B cell (primary cell): ENCODE results near the gene USP50. TPM values are rescaled to one million over a fixed set of nuclear protein-coding genes. Genes with fewer than 3 reads are reported as not detected.

ENCODE experiments used
- ATAC-seq: fragments of 200-7000 bp; cut with Tn5 transposase; one replicate; pipeline ENCODE4 v1.10.0; 2021; ENCODE audit warnings: low read depth, mild to moderate bottlenecking, moderate number of reproducible peaks, moderate library complexity
- CTCF ChIA-PET: fragments of 350-600 bp; sonication (Branson Sonifier 250); formaldehyde crosslinking; loops from one replicate; lab custom pipeline; 2021; ENCODE audit warnings: antibody characterized with exemption, inconsistent platforms; lab: Charles Lee
- POLR2A ChIA-PET: fragments of 350-600 bp; sonication (Branson Sonifier 250); formaldehyde crosslinking; loops from one replicate; lab custom pipeline; 2021; ENCODE audit warnings: antibody characterized with exemption; lab: Charles Lee
- DNase-seq: peaks from one replicate; pipeline ENCODE4 v3.0.0; 2013
- H2AFZ ChIP-seq: 2 replicates; pipeline ENCODE4 v1.6.1; 2012; ENCODE audit warnings: mild to moderate bottlenecking, low read depth, low read length; ENCODE audit not compliant: insufficient read depth, poor library complexity, severe bottlenecking
- H3K27ac ChIP-seq, 2 donors: 1 replicate in 1 of 2; 2 replicates in 1 of 2; pipeline ENCODE4 v1.5.1; 2012 to 2013; ENCODE audit warnings: low read length in 2 of 2, mild to moderate bottlenecking in 2 of 2, moderate library complexity in 1 of 2
- H3K27me3 ChIP-seq, 4 experiments: fragments of 200-600 bp in 1 of 4; sonication (generic) in 1 of 4; replicated peaks in 1 of 4; 1 replicate in 2 of 4; 2 replicates in 2 of 4; pipeline versions ENCODE4 v1.6.1 to v1.7.0; 2013 to 2016; ENCODE audit warnings: low read length in 3 of 4, mild to moderate bottlenecking in 2 of 4, mixed read lengths in 1 of 4, moderate library complexity in 1 of 4; ENCODE audit not compliant: insufficient read depth in 4 of 4, control insufficient read depth in 3 of 4; ENCODE audit errors: control extremely low read depth in 1 of 4
- H3K36me3 ChIP-seq, 2 experiments: replicated peaks in 1 of 2; 1 replicate in 1 of 2; 2 replicates in 1 of 2; pipeline versions ENCODE4 v1.6.1 to v1.7.1; 2013; ENCODE audit warnings: low read length in 1 of 2; ENCODE audit not compliant: insufficient read depth in 2 of 2, control insufficient read depth in 1 of 2; ENCODE audit errors: control extremely low read depth in 1 of 2, extremely low read depth in 1 of 2
- H3K4me1 ChIP-seq, 2 donors: fragments of 200-600 bp in 1 of 2; sonication (generic) in 1 of 2; 1 replicate in 1 of 2; 2 replicates in 1 of 2; pipeline versions ENCODE4 v1.5.1 to v1.6.1; 2013 to 2017; ENCODE audit warnings: low read length in 2 of 2; ENCODE audit not compliant: control insufficient read depth in 2 of 2, insufficient read depth in 2 of 2
- H3K4me2 ChIP-seq: replicated peaks from 2 replicates; pipeline ENCODE3; 2012; ENCODE audit warnings: mild to moderate bottlenecking, low read depth, low read length; ENCODE audit not compliant: poor library complexity, severe bottlenecking
- H3K4me3 ChIP-seq, 5 experiments: fragments of 200-600 bp in 1 of 5; sonication (generic) in 1 of 5; 1 replicate in 3 of 5; 2 replicates in 2 of 5; pipeline versions ENCODE4 v1.5.1 to v1.7.0; 2011 to 2016; ENCODE audit warnings: low read length in 4 of 5, mild to moderate bottlenecking in 4 of 5, low read depth in 2 of 5, control low read depth in 1 of 5, moderate library complexity in 1 of 5; ENCODE audit not compliant: insufficient read depth in 1 of 5; ENCODE audit errors: control extremely low read depth in 1 of 5, extremely low read depth in 1 of 5
- H3K79me2 ChIP-seq: fragments of 200-600 bp; sonication (generic); one replicate; pipeline ENCODE4 v1.6.0; 2016; ENCODE audit warnings: low read length; ENCODE audit not compliant: control insufficient read depth, insufficient read depth
- H3K9ac ChIP-seq: fragments of 200-600 bp; sonication (generic); 2 replicates; pipeline ENCODE4 v1.6.1; 2017; ENCODE audit warnings: mild to moderate bottlenecking, low read length, moderate library complexity
- H3K9me3 ChIP-seq, 3 donors: one replicate each; pipeline versions ENCODE4 v1.6.1 to v1.7.1; 2013; ENCODE audit warnings: low read length in 2 of 3; ENCODE audit not compliant: control insufficient read depth in 2 of 3, insufficient read depth in 1 of 3; ENCODE audit errors: control extremely low read depth in 1 of 3
- H4K20me1 ChIP-seq: 2 replicates; pipeline ENCODE4 v1.6.0; 2012; ENCODE audit warnings: mild to moderate bottlenecking, low read length; ENCODE audit not compliant: insufficient read depth, control insufficient read depth, poor library complexity, severe bottlenecking
- H3K27ac Mint-ChIP-seq: one replicate; pipeline ENCODE4 v1.8.0; 2021; ENCODE audit warnings: mixed read lengths
- H3K27me3 Mint-ChIP-seq: one replicate; pipeline ENCODE4 v1.8.0; 2021; ENCODE audit warnings: mixed read lengths
- H3K4me1 Mint-ChIP-seq: one replicate; pipeline ENCODE4 v1.8.0; 2021; ENCODE audit warnings: mixed read lengths
- H3K4me3 Mint-ChIP-seq: one replicate; pipeline ENCODE4 v1.8.0; 2021; ENCODE audit warnings: mixed read lengths
- H3K9me3 Mint-ChIP-seq: one replicate; pipeline ENCODE4 v1.8.0; 2022; ENCODE audit warnings: mixed read lengths; ENCODE audit not compliant: insufficient read depth
- EZH2 ChIP-seq: IDR thresholded peaks from 2 replicates; pipeline ENCODE4 v1.6.1; 2012; ENCODE audit warnings: borderline replicate concordance, low read depth, mild to moderate bottlenecking, moderate library complexity, low read length; ENCODE audit not compliant: insufficient read depth, poor library complexity, severe bottlenecking
- WGBS: methylation state at CpG from one replicate; pipeline ENCODE4 v1.1.5; 2013; ENCODE audit warnings: missing lambda C conversion rate; ENCODE audit not compliant: insufficient coverage; 5-methylcytosine and 5-hydroxymethylcytosine counted together
- intact Hi-C: fragments of 100-400 bp; cut with micrococcal nuclease; formaldehyde crosslinking; loops from one replicate; pipeline ENCODE4 v1.10.0; 2022
- polyA plus RNA-seq: library from polyadenylated mRNA; depleted of rRNA; stranded (reverse); fragments of >200 nt; gene quantifications from 2 replicates; pipeline ENCODE4 v1.2.3, GENCODE V29; 2012
- total RNA-seq, 2 donors: library from RNA; stranded (reverse); fragments of 120-200 nt in 1 of 2; gene quantifications; 1 replicate in 1 of 2; 2 replicates in 1 of 2; pipeline versions ENCODE4 v1.2.3 to v1.2.4, GENCODE V29; 2013 to 2022
- TF ChIP-seq, protein P1 (sequence below): fragments of 200-600 bp; IDR thresholded peaks from one replicate; pipeline ENCODE4 v1.8.0; 2022; ENCODE audit warnings: antibody characterized with exemption, mild to moderate bottlenecking

USP50 gene
- total and polyA plus RNA-seq, 2 donors (not counting 1 experiment from before 2014, with no cell fraction given) = 0.34 TPM; not detected in 1

DNA sequence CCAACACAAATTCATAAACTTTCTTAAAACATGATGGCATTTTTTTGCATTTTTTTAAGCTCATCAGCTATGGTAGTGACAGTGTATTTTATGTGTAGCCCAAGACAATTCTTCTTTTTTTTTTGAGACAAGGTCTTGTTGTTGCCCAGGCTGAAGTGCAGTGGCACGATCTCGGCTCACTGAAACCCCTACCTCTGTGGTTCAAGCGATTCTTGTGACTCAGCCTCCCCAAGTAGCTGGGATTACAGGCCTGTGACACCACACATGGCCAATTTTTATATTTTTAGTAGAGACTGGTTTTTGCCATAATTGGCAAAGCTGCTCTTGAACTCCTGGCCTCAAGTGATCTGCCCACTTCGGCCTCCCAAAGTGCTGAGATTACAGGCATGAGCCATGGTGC, 17.3 kb upstream of the USP50 start:
- Mint-ChIP-seq H3K4me3 (no peak overlapping the region), H3K9me3 (no peaks in the 10 kb centered on the region), H3K27ac (no peak overlapping the region), H3K27me3 (no peaks in the 10 kb centered on the region), H3K4me1 (no peaks in the 10 kb centered on the region)
- Histone ChIP-seq H3K9me3 (no peaks in the 10 kb centered on the region), H4K20me1 (no peaks in the 10 kb centered on the region), H2AFZ (no peak overlapping the region), H3K27ac (no peak overlapping the region), H3K79me2 (no peaks in the 10 kb centered on the region), H3K4me1 (no peaks in the 10 kb centered on the region), H3K36me3 (peaks cover 8 to 22% of the 10 kb centered on the region in 2 experiments), H3K4me2 (no peak overlapping the region), H3K27me3 (no peaks in the 10 kb centered on the region), H3K4me3 (no peak overlapping the region), H3K9ac (no peak overlapping the region)
- TF ChIP-seq, protein P1, sequence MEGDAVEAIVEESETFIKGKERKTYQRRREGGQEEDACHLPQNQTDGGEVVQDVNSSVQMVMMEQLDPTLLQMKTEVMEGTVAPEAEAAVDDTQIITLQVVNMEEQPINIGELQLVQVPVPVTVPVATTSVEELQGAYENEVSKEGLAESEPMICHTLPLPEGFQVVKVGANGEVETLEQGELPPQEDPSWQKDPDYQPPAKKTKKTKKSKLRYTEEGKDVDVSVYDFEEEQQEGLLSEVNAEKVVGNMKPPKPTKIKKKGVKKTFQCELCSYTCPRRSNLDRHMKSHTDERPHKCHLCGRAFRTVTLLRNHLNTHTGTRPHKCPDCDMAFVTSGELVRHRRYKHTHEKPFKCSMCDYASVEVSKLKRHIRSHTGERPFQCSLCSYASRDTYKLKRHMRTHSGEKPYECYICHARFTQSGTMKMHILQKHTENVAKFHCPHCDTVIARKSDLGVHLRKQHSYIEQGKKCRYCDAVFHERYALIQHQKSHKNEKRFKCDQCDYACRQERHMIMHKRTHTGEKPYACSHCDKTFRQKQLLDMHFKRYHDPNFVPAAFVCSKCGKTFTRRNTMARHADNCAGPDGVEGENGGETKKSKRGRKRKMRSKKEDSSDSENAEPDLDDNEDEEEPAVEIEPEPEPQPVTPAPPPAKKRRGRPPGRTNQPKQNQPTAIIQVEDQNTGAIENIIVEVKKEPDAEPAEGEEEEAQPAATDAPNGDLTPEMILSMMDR = no peak
- TF ChIP-seq EZH2 = no peak
- ATAC-seq (no peak), DNase-seq (no peak)
- intact Hi-C loops = no loop called here
- WGBS = 97% methylated on average over 4 of the region's 4 CpGs
- CTCF ChIA-PET = no interaction called here
- POLR2A ChIA-PET = no interaction called here

DNA sequence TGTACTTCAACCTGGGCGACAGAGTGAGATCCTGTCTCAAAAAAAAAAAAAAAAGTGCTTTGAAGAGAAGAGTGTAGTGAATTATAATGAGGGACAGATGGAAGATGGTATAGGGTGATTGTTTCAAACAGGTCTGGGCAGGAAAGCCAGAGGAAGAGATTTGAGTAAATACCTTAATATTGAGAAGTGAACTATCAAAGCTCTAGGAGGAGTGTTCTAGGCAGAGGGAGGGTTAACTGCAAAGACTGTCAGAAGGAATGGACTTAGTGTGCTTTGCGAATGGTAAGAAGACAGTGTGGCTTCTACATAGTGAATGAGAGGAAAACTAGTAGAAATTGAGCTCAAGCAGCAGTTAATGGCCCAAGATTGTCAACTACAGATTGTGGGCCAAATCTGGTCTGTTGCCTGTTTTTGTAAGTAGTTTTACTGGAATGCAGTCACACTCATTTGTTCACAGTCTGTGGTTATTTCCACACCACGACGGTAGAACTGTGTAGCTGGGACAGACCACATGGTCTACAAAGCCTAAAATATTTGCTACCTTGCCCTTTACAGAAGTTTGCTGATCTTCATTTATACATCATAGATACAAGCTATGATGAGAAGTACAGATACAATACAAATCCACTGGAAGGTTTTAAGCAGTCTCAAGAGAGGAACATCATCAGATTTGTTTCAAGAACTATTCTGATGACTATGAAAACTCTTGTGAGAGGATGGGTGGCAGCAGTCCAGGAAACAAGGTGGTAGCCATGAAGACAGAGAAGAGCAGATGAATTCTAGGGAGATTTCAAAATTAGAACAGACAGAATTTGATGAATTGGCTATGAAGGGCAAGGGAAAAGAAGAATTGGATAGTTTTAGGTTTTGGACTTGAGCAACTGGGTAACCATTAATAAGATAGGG, 16.5 kb upstream of the USP50 start:
- CTCF ChIA-PET = no interaction called here
- intact Hi-C loops = no loop called here

More for the DNA sequence above, 16.5 kb upstream of the USP50 start:
- H3K27me3 Mint-ChIP-seq = no peaks in the 10 kb centered on the region
- Histone ChIP-seq H3K27me3 (no peaks in the 10 kb centered on the region), H3K27ac (no peak overlapping the region), H3K9ac (no peak overlapping the region), H3K36me3 (peaks cover 5 to 17% of the 10 kb centered on the region in 2 experiments), H3K9me3 (no peaks in the 10 kb centered on the region), H3K4me3 (no peak overlapping the region), H3K4me1 (no peaks in the 10 kb centered on the region), H3K79me2 (no peaks in the 10 kb centered on the region), H2AFZ (no peak overlapping the region), H3K4me2 (no peak overlapping the region), H4K20me1 (no peaks in the 10 kb centered on the region)
- no peaks in the 10 kb centered on the region for H3K9me3 Mint-ChIP-seq
- no peak for TF ChIP-seq EZH2
- TF ChIP-seq, protein P1 = no peak
- H3K4me3 Mint-ChIP-seq = no peak overlapping the region
- DNase-seq = no peak
- ATAC-seq = no peak
- H3K27ac Mint-ChIP-seq = no peak overlapping the region
- POLR2A ChIA-PET = no interaction called here
- 68% methylated on average over 4 of the region's 4 CpGs for WGBS
- H3K4me1 Mint-ChIP-seq = no peaks in the 10 kb centered on the region
